K562 (cell line): ENCODE measurements around the gene NAE1. TPM values are rescaled to one million over a fixed set of nuclear protein-coding genes. Genes with fewer than 3 reads are reported as not detected.

Experiments used
- ATAC-seq: fragments of 200-7000 bp; cut with Tn5 transposase; 3 replicates; pipeline ENCODE4 v1.9.1; 2020; ENCODE audit warnings: moderate library complexity
- BruUV-seq: library from RNA; stranded (reverse); fragments of 400-500 nt; replicated peaks from 2 replicates; lab custom pipeline; 2021; lab: Mats Ljungman, UMichigan
- CTCF ChIA-PET: fragments of 300-600 bp; formaldehyde crosslinking; extraction: SDS; loops from one replicate; lab custom pipeline; 2021; ENCODE audit warnings: low intra/inter-chr PET ratio; lab: Yijun Ruan, JAX
- POLR2A ChIA-PET: fragments of 300-600, 350-650 bp; sonication (Branson Sonifier 250); formaldehyde crosslinking; extraction: SDS; loops from one replicate; lab custom pipeline; 2021; ENCODE audit warnings: antibody characterized with exemption, inconsistent platforms; lab: Yijun Ruan, JAX
- DNase-seq, 4 experiments: peaks; one replicate each; pipeline versions ENCODE4 v3.0.0 to v3.0.0-alpha.2; 2011 to 2018; ENCODE audit warnings: low spot score in 3 of 4, mixed read lengths in 3 of 4; ENCODE audit errors: extremely low read depth in 1 of 4
- FAIRE-seq: peaks from 2 replicates; lab custom pipeline; 2011; peaks lifted over from hg19 to GRCh38; lab: Jason Lieb, UNC
- H2AFZ ChIP-seq: 2 replicates; pipeline ENCODE4 v1.6.0; 2011; ENCODE audit warnings: low read depth, low read length, control low read depth, inconsistent platforms
- H3K27ac ChIP-seq: fragments of 200-600 bp; 3 replicates; pipeline ENCODE4 v1.8.0; 2011; ENCODE audit warnings: low read depth, mild to moderate bottlenecking, control low read depth, inconsistent platforms, low read length, moderate library complexity, mixed read lengths; ENCODE audit errors: extremely low read depth
- H3K27me3 ChIP-seq, 2 experiments: fragments of 300-600 bp in 1 of 2; 2 replicates in 1 of 2; 3 replicates in 1 of 2; pipeline versions ENCODE4 v1.6.0 to v1.8.0; 2011; ENCODE audit warnings: inconsistent platforms in 2 of 2, low read length in 2 of 2, mild to moderate bottlenecking in 1 of 2, mixed read lengths in 1 of 2, moderate library complexity in 1 of 2; ENCODE audit not compliant: control insufficient read depth in 2 of 2, insufficient read depth in 2 of 2
- H3K36me3 ChIP-seq: fragments of 300-600 bp; 3 replicates; pipeline ENCODE4 v1.8.0; 2011; ENCODE audit warnings: mild to moderate bottlenecking, low read length, inconsistent platforms; ENCODE audit not compliant: control insufficient read depth, insufficient read depth
- H3K4me1 ChIP-seq, 2 experiments: fragments of 200-600 bp in 1 of 2; replicated peaks in 1 of 2; 2 replicates in 1 of 2; 3 replicates in 1 of 2; pipeline versions ENCODE4 v1.5.1 to v1.8.0; 2011; ENCODE audit warnings: inconsistent platforms in 2 of 2, low read length in 2 of 2, mild to moderate bottlenecking in 1 of 2, mixed read lengths in 1 of 2, moderate library complexity in 1 of 2; ENCODE audit not compliant: control insufficient read depth in 2 of 2, insufficient read depth in 2 of 2
- H3K4me2 ChIP-seq: 2 replicates; pipeline ENCODE4 v1.6.1; 2011; ENCODE audit warnings: low read length, control low read depth, inconsistent platforms, mixed read lengths; ENCODE audit not compliant: insufficient read depth
- H3K4me3 ChIP-seq: fragments of 200-600 bp; sonication (generic), shearing (Covaris generic); 2 replicates; pipeline ENCODE4 v1.5.1; 2016; ENCODE audit warnings: control low read depth, inconsistent platforms
- H3K79me2 ChIP-seq: fragments of 200-600 bp; 3 replicates; pipeline ENCODE4 v1.8.0; 2011; ENCODE audit warnings: low read length, inconsistent platforms; ENCODE audit not compliant: control insufficient read depth, insufficient read depth
- H3K9ac ChIP-seq, 2 experiments: 2 replicates each; pipeline versions ENCODE4 v1.6.0 to v1.6.1; 2011; ENCODE audit warnings: low read depth in 2 of 2, low read length in 2 of 2, control low read depth in 1 of 2, inconsistent platforms in 1 of 2, mild to moderate bottlenecking in 1 of 2, mixed read lengths in 1 of 2; ENCODE audit not compliant: insufficient read depth in 1 of 2
- H3K9me1 ChIP-seq: one replicate; pipeline ENCODE4 v1.6.0; 2011; ENCODE audit warnings: inconsistent platforms, mild to moderate bottlenecking, low read length, moderate library complexity; ENCODE audit not compliant: control insufficient read depth, insufficient read depth
- H3K9me3 ChIP-seq: replicated peaks from 2 replicates; pipeline ENCODE4 v1.5.1; 2011; ENCODE audit warnings: low read depth, low read length, inconsistent platforms; ENCODE audit not compliant: control insufficient read depth, insufficient read depth
- H4K20me1 ChIP-seq: replicated peaks from 2 replicates; pipeline ENCODE4 v1.6.1; 2011; ENCODE audit warnings: low read length, inconsistent platforms, mixed read lengths; ENCODE audit not compliant: control insufficient read depth, insufficient read depth
- BHLHE40 ChIP-seq: IDR thresholded peaks from 2 replicates; pipeline ENCODE4 v1.6.1; 2011; ENCODE audit warnings: low read length, improper control_type of control experiment
- GMEB1 ChIP-seq: fragments of 250-450 bp; sonication (Bioruptor Pico); IDR thresholded peaks from 2 replicates; pipeline ENCODE4 v1.4.0; 2020; ENCODE audit warnings: mild to moderate bottlenecking
- KDM4B ChIP-seq, 2 experiments: fragments of 450-650 bp in 1 of 2; sonication (generic) in 1 of 2; IDR thresholded peaks; 2 replicates each; pipeline ENCODE4 v1.6.1; 2016 to 2017; ENCODE audit warnings: borderline replicate concordance in 2 of 2, antibody characterized with exemption in 1 of 2, low read depth in 1 of 2, mild to moderate bottlenecking in 1 of 2
- RBFOX2 ChIP-seq: fragments of 200-400 bp; formaldehyde crosslinking; IDR thresholded peaks from 2 replicates; pipeline ENCODE4 v1.6.1; 2017; ENCODE audit warnings: low read depth, mild to moderate bottlenecking, low read length, moderate library complexity
- SLC30A9 ChIP-seq: fragments of 250-450 bp; sonication (Bioruptor Pico); IDR thresholded peaks from 2 replicates; pipeline ENCODE4 v1.8.0; 2022; ENCODE audit warnings: mild to moderate bottlenecking, moderate library complexity
- XRCC4 ChIP-seq: IDR thresholded peaks from one replicate; pipeline ENCODE4 v1.6.1; 2011; ENCODE audit not compliant: insufficient read depth, insufficient read length; ENCODE audit errors: extremely low read depth
- ZNF197 ChIP-seq: fragments of 200-800 bp; sonication (Bioruptor generic); IDR thresholded peaks from 2 replicates; pipeline ENCODE4 v1.6.1; 2016; ENCODE audit warnings: low read depth, missing genetic modification characterization, missing compliant biosample characterization
- ZNF764 ChIP-seq: fragments of 250-450 bp; sonication (Bioruptor Pico); IDR thresholded peaks from 2 replicates; pipeline ENCODE4 v1.4.0; 2020; ENCODE audit warnings: low read depth, mild to moderate bottlenecking, moderate library complexity
- WGBS: fragments of 100-300 bp; shearing (Covaris generic); methylation state at CpG from one replicate; pipeline ENCODE4 v1.1.6; 2016; ENCODE audit warnings: low coverage, mixed read lengths; ENCODE audit not compliant: insufficient coverage; ENCODE audit errors: missing lambda C conversion rate; 5-methylcytosine and 5-hydroxymethylcytosine counted together
- in situ Hi-C: fragments of 300-500 bp; cut with MboI; formaldehyde crosslinking; loops from 4 replicates; pipeline ENCODE4 v1.15.0; 2018; ENCODE audit warnings: inconsistent platforms, mixed read lengths
- intact Hi-C: fragments of 100-400 bp; cut with micrococcal nuclease; formaldehyde crosslinking; loops from 2 replicates; pipeline ENCODE4 v1.14.2; 2022
- polyA plus RNA-seq, 8 experiments: library from polyadenylated mRNA; depleted of rRNA in 4 of 8; stranded (reverse) in 5 of 8; unstranded in 3 of 8; fragments of >200 nt; fragmentation: Nextera tagmentation in 2 of 8; fragmentation: Illumina TruSeq in 1 of 8; extraction: Ambion mirVana in 2 of 8; extraction: Trizol in 1 of 8; gene quantifications; 2 replicates each; pipeline versions ENCODE4 v1.2.1 to v1.2.3, GENCODE V29; 2011 to 2014; ENCODE audit warnings: inconsistent platforms in 1 of 8, missing spikeins in 1 of 8
- total RNA-seq, 7 experiments: library from RNA; depleted of rRNA in 6 of 7; stranded (reverse); fragments of >200 nt in 6 of 7; fragmentation: Illumina TruSeq in 2 of 7; extraction: Trizol in 2 of 7; gene quantifications; 2 replicates each; pipeline versions ENCODE4 v1.2.1 to v1.2.3, GENCODE V29; 2011 to 2021; ENCODE audit warnings: low replicate concordance in 1 of 7

The NAE1 gene
- total and polyA plus RNA-seq, 9 of the 15 experiments (the other 6 are each of a cell fraction or from before 2014, with no cell fraction given) = 165 to 294 (median 230) TPM

DNA sequence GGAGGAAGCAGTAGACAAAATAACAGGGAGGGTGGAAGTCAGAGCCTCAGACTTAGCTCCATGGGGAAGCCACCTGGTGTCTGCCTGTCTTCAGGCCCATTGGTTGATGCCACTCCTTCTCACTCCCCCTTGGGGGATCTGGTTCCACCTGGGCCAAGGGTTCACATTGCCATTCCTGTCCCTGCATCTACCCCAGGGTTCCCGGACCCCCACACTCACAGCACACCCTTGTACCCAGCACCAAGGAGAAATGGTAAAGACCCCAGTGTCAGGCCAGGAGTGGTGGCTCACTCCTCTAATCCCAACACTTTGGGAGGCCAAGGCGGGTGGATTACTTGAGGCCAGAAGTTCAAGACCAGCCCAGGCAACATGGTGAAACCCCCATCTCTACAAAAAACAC, 12.4 kb upstream of the NAE1 start:
- ChIA-PET CTCF (no interaction called here), POLR2A (interaction anchor here (0.6 to 1.5 kb wide), 5 partner anchors 9 to 30 kb away, joined by 3 to 6 read pairs (median 3); partner anchors contain the start of gene NAE1)
- H3K4me3 ChIP-seq = no peak overlapping the region
- ATAC-seq (peak; percentile 28; the same call in 2 of the 3 replicates), FAIRE-seq (no peak), DNase-seq (no peak)
- peaks cover 18 to 20% of the 10 kb centered on the region in 2 experiments; a peak in 4 of 5 replicates for H3K27me3 ChIP-seq
- no peak overlapping the region for H3K4me2 ChIP-seq
- peaks cover 4 to 18% of the 10 kb centered on the region in 2 experiments; a peak in 2 of 5 replicates for H3K4me1 ChIP-seq
- no peaks in the 10 kb centered on the region for H3K79me2 ChIP-seq
- no peak overlapping the region for H3K9ac ChIP-seq
- intact Hi-C loops = no loop called here
- 31% methylated on average over 2 of the region's 2 CpGs for WGBS
- H2AFZ ChIP-seq = no peak overlapping the region; the same call in 1 of the 2 replicates
- in situ Hi-C loops = no loop called here
- no peak overlapping the region for H3K27ac ChIP-seq
- H3K36me3 ChIP-seq = no peaks in the 10 kb centered on the region
- 0 out of 2 replicates have a peak, but pooled peaks cover 4% of the 10 kb centered on the region for H4K20me1 ChIP-seq
- H3K9me3 ChIP-seq = no peaks in the 10 kb centered on the region
- H3K9me1 ChIP-seq = no peaks in the 10 kb centered on the region
- no peak for TF ChIP-seq RBFOX2
- no TSS peak for BruUV-seq

GRCh38 chr16:66842765-66843164, 12.0 kb upstream of the NAE1 start:
- H3K27me3 ChIP-seq = peaks cover 18 to 20% of the 10 kb centered on the region in 2 experiments; a peak in 4 of 5 replicates
- TF ChIP-seq XRCC4 = no peak
- TF ChIP-seq ZNF764 (CRISPR knock-in tag) = no peak
- no peak for TF ChIP-seq KDM4B (IDR thresholded peaks at IDR 0.05; ENCODE audit: borderline replicate concordance in 2 of 2, low read depth in 1 of 2)
- no peak for TF ChIP-seq GMEB1 (CRISPR knock-in tag)
- TF ChIP-seq BHLHE40 = peak; percentile 18; the same call in 1 of the 2 replicates
- TF ChIP-seq SLC30A9 (CRISPR knock-in tag) = no peak
- no peak for TF ChIP-seq ZNF197 (CRISPR knock-in tag)

More at GRCh38 chr16:66842765-66843164, 12.0 kb upstream of the NAE1 start:
- BruUV-seq = no TSS peak
- Histone ChIP-seq H4K20me1 (0 out of 2 replicates have a peak, but pooled peaks cover 4% of the 10 kb centered on the region), H3K9me1 (no peaks in the 10 kb centered on the region), H3K9me3 (no peaks in the 10 kb centered on the region), H3K9ac (peak overlapping the region in 1 of 2 experiments; percentile 63; a peak in 2 of 4 replicates), H3K27ac (no peak overlapping the region), H3K4me3 (no peak overlapping the region), H2AFZ (no peak overlapping the region; the same call in 1 of the 2 replicates), H3K4me2 (no peak overlapping the region), H3K36me3 (no peaks in the 10 kb centered on the region), H3K4me1 (peaks cover under 1 to 17% of the 10 kb centered on the region in 2 experiments; a peak in 2 of 5 replicates), H3K79me2 (no peaks in the 10 kb centered on the region)
- FAIRE-seq = peak; percentile 29
- POLR2A ChIA-PET = interaction anchor here (0.6 to 1.4 kb wide), 2 partner anchors 8 to 30 kb away, joined by 3 to 4 read pairs; no protein-coding TSS in a partner anchor
- no peak for DNase-seq
- intact Hi-C loops (no loop called here), in situ Hi-C loops (no loop called here)
- CTCF ChIA-PET = no interaction called here
- 16% methylated on average over 7 of the region's 7 CpGs for WGBS
- peak; percentile 20; the same call in 2 of the 3 replicates for ATAC-seq
